ENCODE data around the gene REPS2.

Gene REPS2

DNA sequence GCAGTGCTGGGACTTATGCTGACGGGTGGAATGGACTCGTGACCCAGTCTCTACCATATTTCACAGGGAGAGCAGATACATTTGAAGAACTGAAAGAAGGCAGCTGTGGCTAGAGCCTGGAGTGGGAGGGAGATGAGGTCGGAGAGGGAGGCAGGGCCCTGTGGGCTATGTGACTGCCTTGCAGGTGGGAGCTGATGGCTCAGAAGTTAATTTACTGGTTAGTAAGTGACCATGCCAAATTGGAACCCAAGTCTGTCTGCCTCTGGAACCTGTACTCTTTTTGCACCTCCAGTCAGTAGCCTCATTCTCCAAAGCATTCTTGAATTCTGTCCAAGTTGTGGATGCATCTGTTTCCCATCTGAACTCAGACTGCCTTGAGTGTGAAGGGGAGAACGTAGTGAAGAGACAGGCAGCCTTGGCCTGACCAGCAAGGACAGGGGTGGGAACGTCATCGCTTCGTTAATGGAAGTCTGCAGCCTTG, 92.3 kb downstream of the REPS2 start:
- DNase-seq, result no peak

DNA sequence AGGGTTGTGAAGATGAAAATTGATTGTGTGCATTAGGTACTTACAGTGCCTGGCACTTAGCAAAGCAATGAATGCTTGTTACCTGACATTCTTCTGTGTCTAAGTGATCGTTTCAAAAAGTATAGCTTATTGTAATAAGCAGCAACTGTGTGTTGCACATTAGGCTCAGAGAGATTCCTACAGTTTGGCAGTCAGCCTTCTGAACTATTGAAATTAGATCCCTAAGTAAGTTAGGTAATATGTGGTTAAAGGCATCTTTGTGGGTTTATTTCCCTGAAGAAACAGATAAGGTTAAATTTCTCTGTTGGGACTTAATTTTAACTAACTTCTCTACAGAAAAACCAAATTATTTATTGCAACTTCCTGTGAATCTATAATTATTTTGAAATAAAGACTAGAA, 93.4 kb downstream of the REPS2 start:
- no peak for DNase-seq

GRCh38 chrX:17040711-17041110, 94.3 kb downstream of the REPS2 start:
- DNase-seq, result no peak

- no peak for DNase-seq
Measured at GRCh38 chrX:17042037-17042436, 95.6 kb downstream of the REPS2 start.

DNA sequence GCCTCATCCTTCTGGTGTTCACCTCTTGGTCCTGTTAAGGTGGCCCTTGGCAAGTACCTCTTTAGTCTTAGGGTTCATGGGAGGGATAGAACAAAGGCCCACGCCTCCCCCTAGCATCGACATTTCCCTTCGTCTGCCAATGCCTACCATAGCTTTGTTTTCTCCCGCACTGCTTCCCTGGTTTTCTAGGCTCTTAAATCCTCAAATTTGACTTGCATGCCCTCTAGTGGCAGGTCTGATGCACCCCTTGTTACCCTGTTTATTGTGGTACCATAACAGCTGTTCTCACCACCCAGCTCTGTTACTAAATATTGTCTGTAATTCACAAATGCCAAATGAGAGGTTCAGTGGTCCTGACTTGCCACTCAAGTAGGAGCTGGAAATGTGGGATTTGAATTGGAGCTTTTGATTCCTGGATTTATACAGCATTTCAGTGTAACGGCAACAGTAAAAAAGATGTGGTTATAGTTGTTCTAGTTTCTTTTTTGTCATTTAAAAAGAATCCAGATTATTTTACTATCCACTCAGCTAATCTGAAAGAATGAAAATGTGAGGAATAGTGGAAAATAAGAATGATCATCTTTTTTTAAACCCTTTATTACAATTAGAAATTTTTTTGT, 100.1 kb downstream of the REPS2 start:
- no peak for DNase-seq

DNA sequence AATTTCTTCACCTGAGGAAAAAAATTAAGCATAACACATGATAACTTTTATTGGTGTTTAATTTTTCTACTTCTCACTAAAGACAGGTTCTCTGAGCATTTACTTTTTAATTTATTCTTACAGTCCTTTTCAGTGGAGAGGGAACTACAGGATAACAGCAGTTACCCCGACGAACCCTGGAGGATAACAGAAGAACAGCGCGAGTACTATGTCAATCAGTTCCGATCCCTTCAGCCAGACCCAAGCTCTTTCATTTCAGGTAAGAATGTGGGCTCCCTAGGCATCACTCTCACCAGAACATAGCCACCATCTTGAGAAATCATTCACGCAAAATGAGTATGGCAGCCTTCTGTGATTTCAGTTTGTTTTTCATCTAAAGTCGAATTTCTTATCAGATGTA, 100.8 kb downstream of the REPS2 start:
- no peak for DNase-seq

DNA sequence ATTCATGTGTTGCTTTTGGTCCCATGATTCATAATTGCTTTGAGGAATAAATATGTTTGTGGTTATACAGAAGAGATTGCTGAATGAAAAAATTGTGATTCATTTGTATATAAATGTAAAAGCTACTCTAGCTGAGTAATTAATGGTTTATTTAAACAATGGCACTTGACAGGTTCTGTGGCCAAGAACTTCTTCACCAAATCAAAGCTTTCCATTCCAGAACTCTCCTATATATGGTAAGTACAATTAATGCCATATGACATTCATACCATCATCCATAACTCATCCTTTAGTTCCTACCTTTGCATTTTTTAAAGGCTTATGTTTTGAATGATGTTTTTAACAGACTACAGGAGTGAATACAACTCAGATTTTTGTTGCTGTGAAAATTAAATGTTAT, 105.8 kb downstream of the REPS2 start:
- no peak for DNase-seq

DNA sequence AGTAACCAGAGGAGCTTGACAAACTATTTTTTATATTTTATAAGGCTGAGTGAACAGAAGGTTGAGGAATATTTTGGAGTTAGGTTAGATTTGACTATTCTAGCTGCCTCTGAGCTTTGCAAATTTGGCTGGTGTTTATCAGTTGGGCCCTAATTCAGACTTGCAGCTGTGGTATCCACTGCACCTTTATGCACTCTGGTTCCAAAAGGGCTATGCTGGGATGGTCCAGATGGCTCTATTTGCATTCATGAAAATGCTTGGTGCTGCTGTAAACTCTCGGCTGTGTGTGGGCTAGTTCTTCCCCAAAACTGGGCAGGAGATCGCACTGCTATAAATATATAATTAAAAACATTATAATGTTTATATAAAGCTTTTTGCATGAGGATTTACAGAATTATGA, 106.3 kb downstream of the REPS2 start:
- no peak for DNase-seq

DNA sequence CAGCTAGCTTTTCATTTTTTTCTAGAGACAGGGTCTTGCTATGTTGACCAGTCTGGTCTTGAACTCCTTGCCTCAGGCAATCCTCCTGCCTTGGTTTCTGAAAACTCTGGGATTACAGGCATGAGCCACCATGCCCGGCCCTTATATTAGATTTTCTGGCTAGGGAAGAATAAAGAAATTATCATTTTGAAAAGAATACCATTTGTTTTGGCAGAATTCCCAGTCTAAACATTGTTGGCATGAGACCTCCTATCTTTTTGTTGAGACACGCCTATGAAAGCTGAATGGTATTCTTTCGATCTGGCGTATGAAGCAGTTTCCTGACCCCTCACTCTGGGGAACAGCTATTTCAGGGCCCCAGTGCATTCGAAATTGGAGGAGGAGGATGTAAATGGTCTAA, 107.0 kb downstream of the REPS2 start:
- no peak for DNase-seq

- no peak for DNase-seq
Measured at GRCh38 chrX:17056868-17057608, 110.6 kb downstream of the REPS2 start.

DNA sequence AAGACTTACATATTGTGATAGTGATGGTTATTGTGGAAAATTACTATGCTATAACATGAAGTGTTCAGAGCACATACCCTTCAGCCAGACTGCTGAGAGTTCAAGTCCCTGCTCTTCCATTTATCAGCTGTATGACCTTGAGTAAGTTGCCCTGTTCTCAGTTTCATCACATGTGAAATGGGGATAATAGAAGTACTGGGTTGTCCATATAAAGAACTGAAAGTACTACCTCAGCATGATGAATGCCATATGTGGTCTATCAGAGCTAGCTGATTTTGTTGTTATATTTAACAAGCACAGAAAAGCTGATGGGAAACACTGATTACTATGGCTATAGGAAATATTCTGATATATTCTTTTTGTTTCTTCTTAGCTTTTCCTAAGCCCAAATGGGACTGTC, 115.6 kb downstream of the REPS2 start:
- DNase-seq, result no peak

DNA sequence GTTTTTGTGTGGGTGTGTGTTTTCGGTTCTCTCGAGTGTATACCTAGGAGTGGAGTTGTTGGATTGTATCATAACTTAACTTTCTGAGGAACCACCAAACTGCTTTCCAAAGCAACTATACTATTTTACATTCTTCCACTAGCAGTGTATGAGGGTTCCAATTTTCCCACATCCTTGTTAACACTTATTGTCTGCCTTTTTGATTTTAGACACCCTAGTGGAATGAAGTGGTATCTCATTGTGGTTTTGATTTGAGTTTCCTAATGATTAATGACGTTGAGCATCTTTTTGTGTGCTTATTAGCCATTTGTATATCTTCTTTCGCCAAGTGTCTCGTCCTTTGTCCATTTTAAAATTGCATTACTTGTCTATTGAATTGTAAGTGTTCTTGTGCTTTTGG, 118.6 kb downstream of the REPS2 start:
- no peak for DNase-seq

DNA sequence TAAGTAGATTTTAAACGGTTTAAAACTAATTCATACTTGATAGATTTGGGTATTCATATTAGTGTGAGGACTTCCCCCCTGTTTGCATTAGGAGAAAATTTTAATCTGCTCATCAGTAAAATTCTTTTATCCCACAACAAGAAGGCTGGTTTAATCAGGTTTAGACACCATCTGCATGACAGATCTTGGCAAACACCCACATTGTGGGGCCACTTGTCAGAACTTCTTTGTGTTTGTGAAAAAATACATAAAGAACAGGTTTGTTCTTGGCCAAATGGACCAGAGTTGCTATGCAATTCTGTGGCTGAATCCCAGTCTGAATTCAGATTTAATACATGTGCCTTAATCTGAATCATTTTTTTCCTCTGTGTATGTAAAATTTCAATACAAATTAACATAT, 121.1 kb downstream of the REPS2 start:
- DNase-seq, result no peak

DNA sequence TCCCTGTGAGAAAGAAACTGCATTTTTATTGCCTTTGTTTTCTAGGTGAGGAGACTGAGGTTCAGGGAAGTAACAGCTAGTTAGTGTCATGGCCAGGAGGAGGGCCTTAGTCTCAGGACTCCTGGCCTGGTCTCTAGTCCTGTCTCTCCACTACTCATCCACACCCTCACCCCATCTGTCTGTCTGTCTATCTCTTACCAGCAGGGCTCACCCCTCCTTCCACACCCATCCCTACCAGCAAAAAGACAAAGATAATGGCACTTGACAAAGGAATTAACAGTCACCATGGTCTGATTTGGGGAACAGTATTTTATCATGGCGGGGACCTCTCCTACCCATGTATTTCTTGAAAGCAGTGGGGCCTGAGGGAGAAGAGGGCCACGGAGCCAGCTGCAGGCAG, 125.8 kb downstream of the REPS2 start:
- no peak for DNase-seq

- no peak for DNase-seq
Measured at GRCh38 chrX:17072721-17073230, 126.3 kb downstream of the REPS2 start.

DNA sequence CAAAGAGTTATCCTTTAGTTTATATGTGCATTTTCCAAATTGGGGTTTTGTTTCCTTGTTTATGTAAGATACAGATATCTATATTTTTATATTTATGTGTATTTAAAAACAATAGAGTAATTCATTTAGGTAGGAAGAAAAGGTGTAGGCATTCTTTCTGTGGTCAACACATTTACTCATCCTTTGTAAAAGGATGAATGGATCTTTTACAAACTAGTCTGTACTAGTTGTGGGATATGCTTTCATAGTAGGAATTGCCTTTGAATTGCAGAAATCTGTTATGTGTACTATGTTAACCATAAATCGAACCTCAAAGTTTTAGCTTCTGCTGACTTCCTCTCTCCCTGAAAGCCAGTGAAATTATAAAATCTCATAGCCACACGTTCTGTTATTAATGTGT, 128.5 kb downstream of the REPS2 start:
- no peak for DNase-seq

GRCh38 chrX:17077361-17077760, 130.9 kb downstream of the REPS2 start:
- no peak for DNase-seq

DNA sequence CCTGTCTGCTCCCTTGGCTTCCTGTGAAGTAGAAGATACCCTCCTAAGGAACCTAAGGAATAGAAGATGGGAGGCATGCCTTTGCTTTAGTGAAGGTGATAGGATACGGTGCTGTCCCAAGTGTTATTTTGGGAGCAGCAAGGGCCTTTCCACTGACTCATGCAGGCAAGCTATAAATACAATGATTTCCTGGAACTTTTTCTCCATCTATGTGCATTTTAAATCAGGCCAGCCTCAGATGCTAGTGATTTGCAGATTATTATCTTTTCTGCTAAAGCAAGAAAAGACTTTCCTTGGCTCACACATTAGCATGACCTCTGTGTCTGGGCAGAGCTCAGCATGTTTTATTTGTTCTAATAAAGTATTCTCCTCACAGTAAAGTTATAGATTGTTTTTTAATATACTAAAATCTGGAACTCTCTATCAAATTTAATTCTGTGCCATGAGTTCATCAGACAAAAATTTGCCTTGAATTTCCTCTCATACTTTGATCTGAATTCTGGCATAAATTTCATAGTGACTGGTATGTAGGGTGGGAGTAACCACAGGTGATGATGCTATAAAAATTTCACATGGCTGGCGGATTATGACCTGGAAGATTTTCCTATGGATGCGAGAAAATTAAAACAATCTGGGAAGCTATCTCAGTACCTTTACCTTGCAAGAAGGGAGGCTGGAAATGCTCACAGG, 131.7 kb downstream of the REPS2 start:
- no peak for DNase-seq

- DNase-seq, result no peak
Measured at GRCh38 chrX:17081511-17081910, 135.1 kb downstream of the REPS2 start.

GRCh38 chrX:17081968-17082367, 135.5 kb downstream of the REPS2 start:
- DNase-seq, result no peak

- no peak for DNase-seq
Measured at GRCh38 chrX:17082831-17083230, 136.4 kb downstream of the REPS2 start.

GRCh38 chrX:17086317-17086716, 139.9 kb downstream of the REPS2 start:
- DNase-seq, result no peak

DNA sequence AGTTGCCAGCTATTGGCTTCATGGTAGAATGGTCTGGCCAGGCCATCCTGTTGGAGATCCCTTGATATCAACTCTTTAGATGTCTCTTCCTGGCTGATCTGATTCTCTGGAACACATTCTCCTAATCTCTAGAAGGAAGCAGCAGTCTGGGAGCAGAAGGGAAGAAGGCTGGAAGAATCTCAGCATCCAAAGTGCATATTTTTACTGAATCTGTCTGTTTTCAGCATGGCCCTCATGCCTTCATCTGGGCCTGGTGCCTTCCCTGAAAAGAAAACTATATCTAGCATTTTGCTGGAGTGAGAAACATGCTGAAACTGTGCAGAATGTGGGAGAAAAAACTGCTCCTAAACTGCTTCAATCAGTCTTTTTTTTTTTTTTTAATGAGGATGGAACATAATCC, 148.7 kb downstream of the REPS2 start:
- no peak for DNase-seq

Measured in GOT3 (cell line).